Measurements from ENCODE around the gene YJEFN3. TPM values are rescaled to one million over a fixed set of nuclear protein-coding genes. Genes with fewer than 3 reads are reported as not detected.

Gene YJEFN3
- total and polyA plus RNA-seq, 10 donors: 1.3 to 22.7 (median 3.9) TPM

DNA sequence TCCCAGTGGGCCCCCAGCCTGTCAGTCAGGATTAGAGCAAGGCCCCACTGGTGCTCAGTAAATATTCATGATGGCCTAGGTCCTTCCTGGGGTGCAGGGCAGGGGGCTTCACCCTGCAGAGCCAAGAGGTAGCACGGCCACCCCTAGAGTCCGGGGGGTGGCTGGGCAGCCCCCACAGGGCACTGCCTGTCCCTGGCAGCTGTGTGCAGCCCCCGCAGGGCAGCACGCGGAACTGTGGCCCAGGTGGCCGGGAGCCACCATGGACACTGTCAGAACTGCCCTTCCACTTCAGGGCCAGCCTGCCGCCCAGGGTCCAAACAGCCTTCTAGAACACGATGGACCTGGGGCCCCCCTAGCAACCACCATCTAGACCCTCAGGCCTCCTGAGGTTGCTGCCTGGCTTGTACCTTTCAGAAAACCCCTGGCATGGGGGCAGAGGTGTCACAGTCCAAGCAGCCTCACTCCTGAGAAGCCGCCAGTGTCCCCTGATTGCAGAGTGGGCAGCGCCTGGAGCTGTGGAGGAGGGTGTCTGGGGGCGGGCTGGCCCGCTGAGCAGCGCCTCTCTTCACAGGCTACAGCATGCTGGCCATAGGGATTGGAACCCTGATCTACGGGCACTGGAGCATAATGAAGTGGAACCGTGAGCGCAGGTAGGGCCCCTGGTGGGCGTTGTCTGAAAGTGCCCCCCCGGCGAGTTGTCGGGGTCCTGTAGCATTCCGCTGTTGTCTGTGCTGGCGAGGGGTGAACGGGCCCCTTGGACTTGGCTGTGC, 2.9 kb upstream of the YJEFN3 start:
- H3K36me3 ChIP-seq: peaks cover 0 to 84% (median 38%) of the 10 kb centered on the region in 6 donors
- TF ChIP-seq POLR2AphosphoS5 (IDR thresholded peaks at IDR 0.05) (peak in 1 of 3 donors; percentile 40), POLR2A (IDR thresholded peaks at IDR 0.05) (no peak)
- intact Hi-C loops (cut with DNase I; ENCODE audit: low total_unique reads): no loop called here
- no peak overlapping the region for H3K27ac ChIP-seq
- DNase-seq: no peak
- H3K9me3 ChIP-seq: no peaks in the 10 kb centered on the region
- H3K4me1 ChIP-seq: peaks cover 0 to 89% (median 31%) of the 10 kb centered on the region in 6 donors
- WGBS, 5 donors: 81 to 96% (median 92%) methylated on average over 4 to 23 of the region's 23 CpGs
- H3K27me3 ChIP-seq (replicated peaks in 1 of 7): no peaks in the 10 kb centered on the region
- no peak overlapping the region for H3K4me3 ChIP-seq

- H3K27me3 ChIP-seq (replicated peaks in 1 of 7): no peaks in the 10 kb centered on the region
- no peaks in the 10 kb centered on the region for H3K9me3 ChIP-seq
- H3K4me1 ChIP-seq: peaks cover 0 to 79% (median 30%) of the 10 kb centered on the region in 6 donors
- intact Hi-C loops (cut with DNase I; ENCODE audit: low total_unique reads): no loop called here
- no peak overlapping the region for H3K27ac ChIP-seq
- peaks cover 0 to 76% (median 38%) of the 10 kb centered on the region in 6 donors for H3K36me3 ChIP-seq
- H3K4me3 ChIP-seq: no peak overlapping the region
- WGBS, 5 donors: 70 to 76% (median 74%) methylated on average over 27 to 28 of the region's 28 CpGs
- TF ChIP-seq, protein P1, sequence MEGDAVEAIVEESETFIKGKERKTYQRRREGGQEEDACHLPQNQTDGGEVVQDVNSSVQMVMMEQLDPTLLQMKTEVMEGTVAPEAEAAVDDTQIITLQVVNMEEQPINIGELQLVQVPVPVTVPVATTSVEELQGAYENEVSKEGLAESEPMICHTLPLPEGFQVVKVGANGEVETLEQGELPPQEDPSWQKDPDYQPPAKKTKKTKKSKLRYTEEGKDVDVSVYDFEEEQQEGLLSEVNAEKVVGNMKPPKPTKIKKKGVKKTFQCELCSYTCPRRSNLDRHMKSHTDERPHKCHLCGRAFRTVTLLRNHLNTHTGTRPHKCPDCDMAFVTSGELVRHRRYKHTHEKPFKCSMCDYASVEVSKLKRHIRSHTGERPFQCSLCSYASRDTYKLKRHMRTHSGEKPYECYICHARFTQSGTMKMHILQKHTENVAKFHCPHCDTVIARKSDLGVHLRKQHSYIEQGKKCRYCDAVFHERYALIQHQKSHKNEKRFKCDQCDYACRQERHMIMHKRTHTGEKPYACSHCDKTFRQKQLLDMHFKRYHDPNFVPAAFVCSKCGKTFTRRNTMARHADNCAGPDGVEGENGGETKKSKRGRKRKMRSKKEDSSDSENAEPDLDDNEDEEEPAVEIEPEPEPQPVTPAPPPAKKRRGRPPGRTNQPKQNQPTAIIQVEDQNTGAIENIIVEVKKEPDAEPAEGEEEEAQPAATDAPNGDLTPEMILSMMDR (IDR thresholded peaks at IDR 0.05 in 8 of 11, conservative IDR thresholded peaks at IDR 0.05 in 3 of 11): no peak
- no peak for TF ChIP-seq POLR2A (IDR thresholded peaks at IDR 0.05)
- no peak for TF ChIP-seq POLR2AphosphoS5 (IDR thresholded peaks at IDR 0.05)
- DNase-seq: no peak
Observed at GRCh38 chr19:19526581-19527370, 1.9 kb upstream of the YJEFN3 start.

DNA sequence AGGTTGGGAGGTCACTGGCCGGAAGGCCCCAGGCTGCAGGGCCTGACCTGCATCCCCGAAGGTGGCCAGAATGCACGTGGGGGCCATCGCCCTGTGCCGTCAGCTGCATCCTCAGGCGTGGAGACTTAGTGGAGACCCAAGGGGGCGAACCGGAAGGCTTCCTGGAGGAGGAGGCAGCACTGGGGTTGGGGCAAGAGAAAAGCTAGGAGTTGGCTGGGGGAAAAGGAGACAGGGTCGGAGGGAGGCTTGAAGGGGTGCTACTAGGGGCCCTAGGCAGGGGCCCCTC, 1.4 kb upstream of the YJEFN3 start:
- no peak for DNase-seq
- peaks cover 0 to 74% (median 38%) of the 10 kb centered on the region in 6 donors for H3K36me3 ChIP-seq
- TF ChIP-seq, protein P1 (IDR thresholded peaks at IDR 0.05 in 8 of 11, conservative IDR thresholded peaks at IDR 0.05 in 3 of 11): no peak
- TF ChIP-seq POLR2AphosphoS5 (IDR thresholded peaks at IDR 0.05): peak in 1 of 3 donors; percentile 42
- TF ChIP-seq POLR2A (IDR thresholded peaks at IDR 0.05): no peak
- H3K27me3 ChIP-seq (replicated peaks in 1 of 7): no peaks in the 10 kb centered on the region
- peaks cover 4 to 79% (median 35%) of the 10 kb centered on the region in 6 donors for H3K4me1 ChIP-seq
- H3K4me3 ChIP-seq: no peak overlapping the region
- 89 to 97% (median 94%) methylated on average over 7 to 9 of the region's 9 CpGs for WGBS, 5 donors
- H3K9me3 ChIP-seq: no peaks in the 10 kb centered on the region
- intact Hi-C loops (cut with DNase I; ENCODE audit: low total_unique reads): no loop called here
- no peak overlapping the region for H3K27ac ChIP-seq

- no peak for DNase-seq
Observed at GRCh38 chr19:19527674-19528625, 761 bp upstream of the YJEFN3 start.

More at GRCh38 chr19:19527674-19528625, 761 bp upstream of the YJEFN3 start:
- WGBS, 5 donors: 86 to 95% (median 93%) methylated on average over 16 to 27 of the region's 27 CpGs
- Histone ChIP-seq H3K27me3 (replicated peaks in 1 of 7) (no peaks in the 10 kb centered on the region), H3K4me3 (no peak overlapping the region), H3K36me3 (peaks cover 0 to 73% (median 38%) of the 10 kb centered on the region in 6 donors), H3K9me3 (no peaks in the 10 kb centered on the region), H3K4me1 (peaks cover 6 to 80% (median 40%) of the 10 kb centered on the region in 6 donors), H3K27ac (no peak overlapping the region)
- intact Hi-C loops (cut with DNase I; ENCODE audit: low total_unique reads): no loop called here
- peak in 2 of 3 donors; percentile 3 to 27 for TF ChIP-seq POLR2AphosphoS5 (IDR thresholded peaks at IDR 0.05)
- TF ChIP-seq, protein P1 (IDR thresholded peaks at IDR 0.05 in 8 of 11, conservative IDR thresholded peaks at IDR 0.05 in 3 of 11): no peak
- no peak for TF ChIP-seq POLR2A (IDR thresholded peaks at IDR 0.05)
